ENCODE data around the gene AEBP1.

- TF ChIP-seq, protein P1, sequence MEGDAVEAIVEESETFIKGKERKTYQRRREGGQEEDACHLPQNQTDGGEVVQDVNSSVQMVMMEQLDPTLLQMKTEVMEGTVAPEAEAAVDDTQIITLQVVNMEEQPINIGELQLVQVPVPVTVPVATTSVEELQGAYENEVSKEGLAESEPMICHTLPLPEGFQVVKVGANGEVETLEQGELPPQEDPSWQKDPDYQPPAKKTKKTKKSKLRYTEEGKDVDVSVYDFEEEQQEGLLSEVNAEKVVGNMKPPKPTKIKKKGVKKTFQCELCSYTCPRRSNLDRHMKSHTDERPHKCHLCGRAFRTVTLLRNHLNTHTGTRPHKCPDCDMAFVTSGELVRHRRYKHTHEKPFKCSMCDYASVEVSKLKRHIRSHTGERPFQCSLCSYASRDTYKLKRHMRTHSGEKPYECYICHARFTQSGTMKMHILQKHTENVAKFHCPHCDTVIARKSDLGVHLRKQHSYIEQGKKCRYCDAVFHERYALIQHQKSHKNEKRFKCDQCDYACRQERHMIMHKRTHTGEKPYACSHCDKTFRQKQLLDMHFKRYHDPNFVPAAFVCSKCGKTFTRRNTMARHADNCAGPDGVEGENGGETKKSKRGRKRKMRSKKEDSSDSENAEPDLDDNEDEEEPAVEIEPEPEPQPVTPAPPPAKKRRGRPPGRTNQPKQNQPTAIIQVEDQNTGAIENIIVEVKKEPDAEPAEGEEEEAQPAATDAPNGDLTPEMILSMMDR (conservative IDR thresholded peaks at IDR 0.05; ENCODE audit: low read length) = no peak
- no peak for TF ChIP-seq EZH2phosphoT487 (IDR thresholded peaks at IDR 0.05; ENCODE audit: borderline replicate concordance)
Observed at GRCh38 chr7:44119829-44120380, 15.8 kb downstream of the AEBP1 start.

Measured in Loucy (cell line).